Sigmoid colon (tissue), 7 donors: ENCODE measurements around the gene LPCAT1. TPM values are rescaled to one million over a fixed set of nuclear protein-coding genes. Genes with fewer than 3 reads are reported as not detected.
A peak's percentile ranks its signal among the peaks of the same experiment; 100 is the strongest.

ENCODE experiments used
- DNase-seq: peaks from one replicate; pipeline ENCODE4 v3.0.0-alpha.2; 2019
- H3K27ac ChIP-seq, 4 donors: fragments of 200-600 bp; sonication (generic); one replicate each; pipeline ENCODE4 v1.5.1; 2016 to 2019; ENCODE audit warnings: mild to moderate bottlenecking in 1 of 4
- H3K27me3 ChIP-seq, 3 donors: fragments of 200-600 bp; sonication (generic); one replicate each; pipeline ENCODE4 v1.5.1; 2019; ENCODE audit warnings: mild to moderate bottlenecking in 1 of 3
- H3K36me3 ChIP-seq, 4 donors: fragments of 200-600 bp; sonication (generic); one replicate each; pipeline ENCODE4 v1.5.1; 2016 to 2019
- H3K4me1 ChIP-seq, 4 donors: fragments of 200-600 bp; sonication (generic); one replicate each; pipeline ENCODE4 v1.5.1; 2017 to 2019
- H3K4me3 ChIP-seq, 4 donors: fragments of 200-600 bp; sonication (generic); one replicate each; pipeline ENCODE4 v1.5.1; 2017 to 2019; ENCODE audit warnings: mild to moderate bottlenecking in 2 of 4, moderate library complexity in 1 of 4
- H3K9me3 ChIP-seq, 4 donors: fragments of 200-600 bp in 3 of 4; sonication (generic) in 3 of 4; one replicate each; pipeline versions ENCODE4 v1.5.1 to v1.6.1; 2013 to 2019
- CTCF ChIP-seq, 4 experiments: fragments of 450-650 bp in 3 of 4; fragments of 200-600 bp in 1 of 4; IDR thresholded peaks; one replicate each; pipeline ENCODE4 v1.5.1; 2016 to 2019; ENCODE audit warnings: antibody characterized with exemption in 4 of 4, mild to moderate bottlenecking in 3 of 4, moderate library complexity in 2 of 4
- EP300 ChIP-seq, 4 donors: sonication (generic); formaldehyde crosslinking; IDR thresholded peaks; one replicate each; pipeline ENCODE4 v1.6.1; 2017; ENCODE audit warnings: antibody characterized with exemption in 4 of 4
- POLR2A ChIP-seq, 2 donors: fragments of 450-650 bp; IDR thresholded peaks; one replicate each; pipeline ENCODE4 v1.6.1; 2016; ENCODE audit warnings: antibody characterized with exemption in 2 of 2, mild to moderate bottlenecking in 2 of 2, moderate library complexity in 2 of 2
- POLR2AphosphoS5 ChIP-seq, 4 donors: sonication (generic); formaldehyde crosslinking; IDR thresholded peaks; one replicate each; pipeline ENCODE4 v1.6.1; 2017; ENCODE audit warnings: antibody characterized with exemption in 4 of 4
- WGBS, 2 donors: extraction: QIAGEN DNeasy Blood & Tissue Kit; methylation state at CpG; one replicate each; pipeline ENCODE4 v1.1.7; 2013; 5-methylcytosine and 5-hydroxymethylcytosine counted together
- intact Hi-C: fragments of 100-400 bp; cut with DNase I; formaldehyde crosslinking; loops from one replicate; pipeline ENCODE4 v1.15.1; 2023
- polyA plus RNA-seq, 3 donors: library from polyadenylated mRNA; stranded (reverse); fragments of 200-250 nt; gene quantifications; one replicate each; pipeline ENCODE4 v1.2.3, GENCODE V29; 2013
- total RNA-seq, 4 donors: library from RNA; depleted of rRNA; stranded (reverse); fragments of >200 nt; gene quantifications; one replicate each; pipeline ENCODE4 v1.1.0, GENCODE V29; 2016
- donor health status: healthy with polysubstance abuse.
- donor health status: Bipolar disorder and iron deficiency.
- donor health status: healthy.

Gene LPCAT1
- total and polyA plus RNA-seq, 7 donors = 4.2 to 35.1 (median 22.2) TPM

- Histone ChIP-seq H3K4me3 (no peak overlapping the region), H3K27me3 (no peaks in the 10 kb centered on the region), H3K36me3 (no peaks in the 10 kb centered on the region), H3K27ac (peak overlapping the region; percentile 25 to 52 (median 43)), H3K4me1 (peaks cover 0 to 39% (median 26%) of the 10 kb centered on the region in 4 donors), H3K9me3 (no peaks in the 10 kb centered on the region)
- 72 to 73% methylated on average over 16 of the region's 16 CpGs for WGBS, 2 donors
- TF ChIP-seq POLR2A (IDR thresholded peaks at IDR 0.05) = no peak
- TF ChIP-seq EP300 (IDR thresholded peaks at IDR 0.05) = no peak
- TF ChIP-seq POLR2AphosphoS5 (IDR thresholded peaks at IDR 0.05) = peak in 2 of 4 donors; percentile 28 to 45
- intact Hi-C loops = no loop called here
- DNase-seq = peak; percentile 88
Measured at GRCh38 chr5:1500411-1501091, 23.2 kb downstream of the LPCAT1 start.

GRCh38 chr5:1499851-1500250, 23.9 kb downstream of the LPCAT1 start:
- TF ChIP-seq POLR2AphosphoS5 (IDR thresholded peaks at IDR 0.05) (no peak), POLR2A (IDR thresholded peaks at IDR 0.05) (no peak), EP300 (IDR thresholded peaks at IDR 0.05) (no peak), CTCF (IDR thresholded peaks at IDR 0.05) (no peak)
- DNase-seq = no peak
- WGBS, 2 donors = 47 to 73% methylated on average over 10 of the region's 10 CpGs
- Histone ChIP-seq H3K27ac (peak overlapping the region in 3 of 4 donors; percentile 41 to 52 (median 45)), H3K9me3 (no peaks in the 10 kb centered on the region), H3K4me3 (no peak overlapping the region), H3K36me3 (peaks cover 0 to under 1% (median 0%) of the 10 kb centered on the region in 4 donors), H3K4me1 (peaks cover 0 to 39% (median 26%) of the 10 kb centered on the region in 4 donors), H3K27me3 (no peaks in the 10 kb centered on the region)
- intact Hi-C loops = no loop called here

- intact Hi-C loops = no loop called here
- Histone ChIP-seq H3K4me1 (peaks cover 0 to 39% (median 26%) of the 10 kb centered on the region in 4 donors), H3K27ac (no peak overlapping the region), H3K4me3 (no peak overlapping the region), H3K9me3 (no peaks in the 10 kb centered on the region), H3K27me3 (no peaks in the 10 kb centered on the region), H3K36me3 (peaks cover 0 to 11% (median 0%) of the 10 kb centered on the region in 4 donors)
- no peak for DNase-seq
- TF ChIP-seq CTCF (IDR thresholded peaks at IDR 0.05) (no peak), EP300 (IDR thresholded peaks at IDR 0.05) (no peak), POLR2AphosphoS5 (IDR thresholded peaks at IDR 0.05) (no peak), POLR2A (IDR thresholded peaks at IDR 0.05) (no peak)
- 79 to 85% methylated on average over 17 of the region's 17 CpGs for WGBS, 2 donors
Measured at GRCh38 chr5:1498623-1499416, 24.9 kb downstream of the LPCAT1 start.

- no peak for DNase-seq
- intact Hi-C loops = no loop called here
- WGBS, 2 donors = 74 to 87% methylated on average over 18 of the region's 18 CpGs
Measured at GRCh38 chr5:1497795-1498622, 25.8 kb downstream of the LPCAT1 start.

More at GRCh38 chr5:1497795-1498622, 25.8 kb downstream of the LPCAT1 start:
- Histone ChIP-seq H3K27ac (no peak overlapping the region), H3K36me3 (peaks cover 0 to 19% (median 3%) of the 10 kb centered on the region in 4 donors), H3K9me3 (no peaks in the 10 kb centered on the region), H3K4me1 (peaks cover 0 to 39% (median 26%) of the 10 kb centered on the region in 4 donors), H3K27me3 (no peaks in the 10 kb centered on the region), H3K4me3 (no peak overlapping the region)
- TF ChIP-seq POLR2A (IDR thresholded peaks at IDR 0.05) = no peak
- no peak for TF ChIP-seq CTCF (IDR thresholded peaks at IDR 0.05)
- TF ChIP-seq POLR2AphosphoS5 (IDR thresholded peaks at IDR 0.05) = no peak
- TF ChIP-seq EP300 (IDR thresholded peaks at IDR 0.05) = no peak
